DND-41 (cell line): Measurements from ENCODE around the gene RAB3GAP2.

Experiments
- ATAC-seq: fragments of 200-7000 bp; cut with Tn5 transposase; 3 replicates; pipeline ENCODE4 v1.9.1; 2021; ENCODE audit warnings: low read depth; ENCODE audit not compliant: insufficient read depth
- DNase-seq: peaks from one replicate; pipeline ENCODE4 v3.0.0-alpha.2; 2020
- H2AFZ ChIP-seq: 2 replicates; pipeline ENCODE4 v1.6.0; 2012; ENCODE audit warnings: low read depth, low read length
- H3K27ac ChIP-seq: 2 replicates; pipeline ENCODE4 v1.5.1; 2012; ENCODE audit warnings: low read length, inconsistent platforms
- H3K27me3 ChIP-seq: fragments of 200-600 bp; sonication (generic); 2 replicates; pipeline ENCODE4 v1.6.0; 2012; ENCODE audit warnings: low read length, mild to moderate bottlenecking, inconsistent platforms; ENCODE audit not compliant: insufficient read depth, poor library complexity
- H3K36me3 ChIP-seq: 2 replicates; pipeline ENCODE4 v1.5.1; 2012; ENCODE audit warnings: low read length, inconsistent platforms; ENCODE audit not compliant: insufficient read depth
- H3K4me1 ChIP-seq: 2 replicates; pipeline ENCODE4 v1.5.1; 2012; ENCODE audit warnings: mild to moderate bottlenecking, low read length; ENCODE audit not compliant: insufficient read depth
- H3K4me2 ChIP-seq: 2 replicates; pipeline ENCODE4 v1.6.0; 2012; ENCODE audit warnings: mild to moderate bottlenecking, moderate library complexity, low read length, inconsistent platforms; ENCODE audit not compliant: insufficient read depth
- H3K4me3 ChIP-seq, 2 experiments: fragments of 200-600 bp in 1 of 2; shearing (Covaris generic) in 1 of 2; 2 replicates each; pipeline ENCODE4 v1.5.1; 2012 to 2016; ENCODE audit warnings: inconsistent platforms in 2 of 2, low read length in 2 of 2, mild to moderate bottlenecking in 2 of 2, low read depth in 1 of 2, moderate library complexity in 1 of 2
- H3K79me2 ChIP-seq: 2 replicates; pipeline ENCODE4 v1.6.0; 2012; ENCODE audit warnings: low read length, inconsistent platforms; ENCODE audit not compliant: insufficient read depth
- H3K9ac ChIP-seq: 2 replicates; pipeline ENCODE4 v1.6.0; 2012; ENCODE audit warnings: low read depth, mild to moderate bottlenecking, inconsistent platforms, low read length, moderate library complexity
- H3K9me3 ChIP-seq: 2 replicates; pipeline ENCODE4 v1.5.1; 2012; ENCODE audit warnings: low read length, moderate library complexity, mild to moderate bottlenecking, inconsistent platforms; ENCODE audit not compliant: insufficient read depth, severe bottlenecking
- H4K20me1 ChIP-seq: 2 replicates; pipeline ENCODE4 v1.6.0; 2012; ENCODE audit warnings: low read length; ENCODE audit not compliant: insufficient read depth
- EZH2 ChIP-seq: IDR thresholded peaks from 3 replicates; pipeline ENCODE4 v1.6.1; 2012; ENCODE audit warnings: borderline replicate concordance, low read depth, mild to moderate bottlenecking, moderate library complexity, low read length, inconsistent platforms; ENCODE audit not compliant: severe bottlenecking
- TF ChIP-seq, protein P1 (sequence below): IDR thresholded peaks from 2 replicates; pipeline ENCODE4 v1.5.1; 2012; ENCODE audit warnings: borderline replicate concordance, low read length, moderate library complexity, mild to moderate bottlenecking; ENCODE audit not compliant: poor library complexity, severe bottlenecking; ENCODE audit errors: extremely low read depth

Gene RAB3GAP2

DNA sequence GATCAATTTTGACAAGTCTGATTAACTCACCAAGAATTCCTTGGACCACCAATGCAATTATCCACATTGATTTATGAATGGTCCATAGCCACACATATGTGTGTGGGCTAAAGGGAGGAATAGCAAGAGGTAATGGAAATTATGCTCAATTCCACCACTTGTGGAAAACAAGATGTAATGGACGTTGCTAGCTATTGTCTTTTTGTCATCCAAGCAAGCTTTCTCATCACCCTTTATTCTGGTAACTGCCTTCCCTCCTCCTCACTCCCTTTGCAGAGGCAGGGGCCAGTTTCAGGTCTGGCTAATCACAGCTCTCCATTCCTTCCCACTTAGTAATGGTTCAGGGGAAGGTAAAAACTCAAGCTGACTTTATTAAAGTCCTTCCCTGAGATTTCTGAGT lies 24.7 kb upstream of the RAB3GAP2 start:
- Histone ChIP-seq H3K27me3 (peaks cover 3% of the 10 kb centered on the region), H3K27ac (no peak overlapping the region), H4K20me1 (no peaks in the 10 kb centered on the region), H3K4me3 (no peak overlapping the region), H3K79me2 (no peaks in the 10 kb centered on the region), H3K9me3 (no peaks in the 10 kb centered on the region), H2AFZ (no peak overlapping the region), H3K4me1 (no peaks in the 10 kb centered on the region), H3K4me2 (no peak overlapping the region), H3K9ac (no peak overlapping the region), H3K36me3 (no peaks in the 10 kb centered on the region)
- ATAC-seq = no peak
- DNase-seq = no peak
- TF ChIP-seq, protein P1, sequence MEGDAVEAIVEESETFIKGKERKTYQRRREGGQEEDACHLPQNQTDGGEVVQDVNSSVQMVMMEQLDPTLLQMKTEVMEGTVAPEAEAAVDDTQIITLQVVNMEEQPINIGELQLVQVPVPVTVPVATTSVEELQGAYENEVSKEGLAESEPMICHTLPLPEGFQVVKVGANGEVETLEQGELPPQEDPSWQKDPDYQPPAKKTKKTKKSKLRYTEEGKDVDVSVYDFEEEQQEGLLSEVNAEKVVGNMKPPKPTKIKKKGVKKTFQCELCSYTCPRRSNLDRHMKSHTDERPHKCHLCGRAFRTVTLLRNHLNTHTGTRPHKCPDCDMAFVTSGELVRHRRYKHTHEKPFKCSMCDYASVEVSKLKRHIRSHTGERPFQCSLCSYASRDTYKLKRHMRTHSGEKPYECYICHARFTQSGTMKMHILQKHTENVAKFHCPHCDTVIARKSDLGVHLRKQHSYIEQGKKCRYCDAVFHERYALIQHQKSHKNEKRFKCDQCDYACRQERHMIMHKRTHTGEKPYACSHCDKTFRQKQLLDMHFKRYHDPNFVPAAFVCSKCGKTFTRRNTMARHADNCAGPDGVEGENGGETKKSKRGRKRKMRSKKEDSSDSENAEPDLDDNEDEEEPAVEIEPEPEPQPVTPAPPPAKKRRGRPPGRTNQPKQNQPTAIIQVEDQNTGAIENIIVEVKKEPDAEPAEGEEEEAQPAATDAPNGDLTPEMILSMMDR = no peak
- no peak for TF ChIP-seq EZH2

DNA sequence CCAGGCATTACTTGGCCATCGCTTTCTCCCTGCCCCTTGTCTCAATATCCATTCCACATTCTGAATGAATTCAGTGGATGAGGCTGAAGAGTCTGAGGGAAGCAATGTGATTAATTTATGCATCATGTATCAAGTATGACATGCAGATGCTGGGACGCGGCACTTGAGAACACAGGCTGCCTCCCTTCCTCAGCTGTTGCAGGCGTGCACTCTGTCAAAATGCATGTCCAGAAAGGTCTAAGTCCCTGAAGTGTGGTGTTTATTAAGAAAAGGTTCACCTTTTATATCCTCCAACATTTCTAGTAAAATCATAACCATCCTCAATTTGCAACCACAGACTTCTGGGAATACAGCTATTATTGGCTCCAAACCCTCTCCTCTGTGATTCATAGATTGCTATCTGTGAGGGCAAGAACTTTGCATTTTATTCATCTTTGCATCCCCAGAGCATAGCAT lies 22.6 kb upstream of the RAB3GAP2 start:
- no peaks in the 10 kb centered on the region for H3K79me2 ChIP-seq
- no peaks in the 10 kb centered on the region for H3K4me1 ChIP-seq
- H3K9ac ChIP-seq = no peak overlapping the region
- H2AFZ ChIP-seq = no peak overlapping the region
- no peak overlapping the region for H3K4me2 ChIP-seq
- ATAC-seq (no peak), DNase-seq (no peak)
- TF ChIP-seq, protein P1 = no peak
- no peak for TF ChIP-seq EZH2
- peaks cover 3% of the 10 kb centered on the region for H3K27me3 ChIP-seq
- H3K36me3 ChIP-seq = no peaks in the 10 kb centered on the region
- H3K9me3 ChIP-seq = no peaks in the 10 kb centered on the region
- H3K4me3 ChIP-seq = no peak overlapping the region
- no peaks in the 10 kb centered on the region for H4K20me1 ChIP-seq
- no peak overlapping the region for H3K27ac ChIP-seq

DNA sequence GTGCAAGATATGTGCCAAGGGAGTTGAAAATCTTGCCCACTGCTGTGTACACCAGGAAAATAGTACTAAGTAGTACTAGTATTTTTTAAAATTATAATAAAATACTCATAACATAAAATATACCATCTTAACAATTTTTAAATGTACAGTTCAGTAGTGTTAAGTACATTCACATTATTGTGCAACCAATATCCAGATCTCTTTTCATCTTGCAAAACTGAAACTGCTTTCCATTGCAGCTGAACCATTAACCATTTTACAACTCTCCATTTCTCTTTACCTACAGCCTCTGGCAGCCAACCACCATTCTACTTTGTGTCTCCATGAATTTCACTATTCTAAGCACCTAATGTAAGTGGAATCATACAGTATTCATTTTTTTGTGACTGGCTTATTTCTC lies 19.3 kb upstream of the RAB3GAP2 start:
- no peak overlapping the region for H3K27ac ChIP-seq

More for the DNA sequence above, 19.3 kb upstream of the RAB3GAP2 start:
- H3K9me3 ChIP-seq = no peaks in the 10 kb centered on the region
- no peaks in the 10 kb centered on the region for H3K36me3 ChIP-seq
- no peak for DNase-seq
- TF ChIP-seq, protein P1 = no peak
- peaks cover 3% of the 10 kb centered on the region for H3K27me3 ChIP-seq
- no peak overlapping the region for H2AFZ ChIP-seq
- H3K79me2 ChIP-seq = no peaks in the 10 kb centered on the region
- H3K4me3 ChIP-seq = no peak overlapping the region
- ATAC-seq = no peak
- H3K4me1 ChIP-seq = no peaks in the 10 kb centered on the region
- no peak overlapping the region for H3K9ac ChIP-seq
- H4K20me1 ChIP-seq = no peaks in the 10 kb centered on the region
- H3K4me2 ChIP-seq = no peak overlapping the region
